Parathyroid adenoma (tissue), 2 donors: Measurements from ENCODE around the gene RAB35.

Experiments
- H2AFZ ChIP-seq: fragments of 300-600 bp; sonication (generic); one replicate; pipeline ENCODE4 v1.7.0; 2017; ENCODE audit warnings: antibody characterized with exemption, mild to moderate bottlenecking
- H3K27ac ChIP-seq: fragments of 300-600 bp; sonication (generic); one replicate; pipeline ENCODE4 v1.7.0; 2017
- H3K27me3 ChIP-seq: fragments of 300-600 bp; sonication (generic); one replicate; pipeline ENCODE4 v1.7.0; 2017; ENCODE audit warnings: low read length; ENCODE audit not compliant: control insufficient read depth, insufficient read depth
- H3K36me3 ChIP-seq: fragments of 300-600 bp; sonication (generic); one replicate; pipeline ENCODE4 v1.7.0; 2017; ENCODE audit warnings: low read length; ENCODE audit not compliant: control insufficient read depth, insufficient read depth
- H3K4me1 ChIP-seq: fragments of 300-600 bp; sonication (generic); one replicate; pipeline ENCODE4 v1.7.0; 2017; ENCODE audit warnings: control low read depth
- H3K4me2 ChIP-seq: fragments of 300-600 bp; sonication (generic); one replicate; pipeline ENCODE4 v1.7.0; 2017; ENCODE audit warnings: low read length
- H3K4me3 ChIP-seq: fragments of 300-600 bp; sonication (generic); one replicate; pipeline ENCODE4 v1.7.0; 2017; ENCODE audit warnings: low read depth, low read length
- H3K79me2 ChIP-seq: fragments of 300-600 bp; sonication (generic); one replicate; pipeline ENCODE4 v1.7.0; 2017; ENCODE audit warnings: control low read depth
- H3K9ac ChIP-seq: fragments of 300-600 bp; sonication (generic); one replicate; pipeline ENCODE4 v1.7.0; 2017; ENCODE audit warnings: mild to moderate bottlenecking
- H3K9me3 ChIP-seq: fragments of 300-600 bp; sonication (generic); one replicate; pipeline ENCODE4 v1.7.0; 2017; ENCODE audit warnings: low read length; ENCODE audit not compliant: control insufficient read depth
- CTCF ChIP-seq: fragments of 300-600 bp; sonication (generic); IDR thresholded peaks from one replicate; pipeline ENCODE4 v1.7.0; 2017; ENCODE audit warnings: antibody characterized with exemption, mild to moderate bottlenecking
- donor health status: primary hyperparathyroidism.

The RAB35 gene

GRCh38 chr12:120099738-120100137 is 16.8 kb downstream of the RAB35 start:
- Histone ChIP-seq H3K4me2 (no peak overlapping the region), H3K4me1 (no peaks in the 10 kb centered on the region), H3K9ac (no peak overlapping the region), H3K4me3 (no peak overlapping the region), H3K9me3 (no peaks in the 10 kb centered on the region), H3K27ac (no peak overlapping the region), H2AFZ (no peak overlapping the region), H3K36me3 (no peaks in the 10 kb centered on the region), H3K79me2 (peaks cover 11% of the 10 kb centered on the region), H3K27me3 (no peaks in the 10 kb centered on the region)
- TF ChIP-seq CTCF = no peak

- no peaks in the 10 kb centered on the region for H3K36me3 ChIP-seq
- no peaks in the 10 kb centered on the region for H3K27me3 ChIP-seq
- H2AFZ ChIP-seq = no peak overlapping the region
- peaks cover 11% of the 10 kb centered on the region for H3K79me2 ChIP-seq
- no peak overlapping the region for H3K9ac ChIP-seq
- no peaks in the 10 kb centered on the region for H3K9me3 ChIP-seq
- H3K4me1 ChIP-seq = no peaks in the 10 kb centered on the region
- H3K27ac ChIP-seq = no peak overlapping the region
- no peak for TF ChIP-seq CTCF
- H3K4me2 ChIP-seq = no peak overlapping the region
- H3K4me3 ChIP-seq = no peak overlapping the region
These were observed 17.6 kb downstream of the RAB35 start for GRCh38 chr12:120098756-120099470.

GRCh38 chr12:120096671-120097202 is 19.8 kb downstream of the RAB35 start:
- no peak for TF ChIP-seq CTCF
- Histone ChIP-seq H3K4me1 (no peaks in the 10 kb centered on the region), H3K9ac (no peak overlapping the region), H3K4me3 (no peak overlapping the region), H3K27me3 (no peaks in the 10 kb centered on the region), H3K4me2 (no peak overlapping the region), H3K27ac (no peak overlapping the region), H3K9me3 (no peaks in the 10 kb centered on the region), H3K79me2 (peaks cover under 1% of the 10 kb centered on the region), H3K36me3 (no peaks in the 10 kb centered on the region), H2AFZ (no peak overlapping the region)

GRCh38 chr12:120095736-120096135 is 20.8 kb downstream of the RAB35 start:
- H3K27me3 ChIP-seq = no peaks in the 10 kb centered on the region
- no peak overlapping the region for H3K27ac ChIP-seq
- TF ChIP-seq CTCF = no peak
- no peaks in the 10 kb centered on the region for H3K9me3 ChIP-seq
- no peak overlapping the region for H2AFZ ChIP-seq
- H3K4me3 ChIP-seq = no peak overlapping the region
- no peaks in the 10 kb centered on the region for H3K36me3 ChIP-seq
- no peak overlapping the region for H3K4me2 ChIP-seq
- H3K4me1 ChIP-seq = no peaks in the 10 kb centered on the region
- H3K9ac ChIP-seq = no peak overlapping the region
- H3K79me2 ChIP-seq = no peaks in the 10 kb centered on the region

GRCh38 chr12:120095331-120095730 is 21.2 kb downstream of the RAB35 start:
- H3K36me3 ChIP-seq = no peaks in the 10 kb centered on the region
- H3K4me3 ChIP-seq = no peak overlapping the region
- no peaks in the 10 kb centered on the region for H3K27me3 ChIP-seq
- H3K79me2 ChIP-seq = no peaks in the 10 kb centered on the region
- no peak overlapping the region for H3K27ac ChIP-seq
- H3K4me2 ChIP-seq = no peak overlapping the region
- no peak for TF ChIP-seq CTCF
- no peaks in the 10 kb centered on the region for H3K4me1 ChIP-seq
- H3K9me3 ChIP-seq = no peaks in the 10 kb centered on the region
- H3K9ac ChIP-seq = no peak overlapping the region
- no peak overlapping the region for H2AFZ ChIP-seq
